HG03342 (cell line): Measurements from ENCODE around the gene SGIP1.
"Not testable (repeated sequence)": the region's sequence is repeated elsewhere in the genome, so short reads cannot be mapped to it uniquely, and the experiment has no call there.

ENCODE experiments used
- ATAC-seq: cut with Tn5 transposase; IDR thresholded peaks from one replicate; pipeline ENCODE4 v1.9.1; 2021; ENCODE audit warnings: mild to moderate bottlenecking, moderate library complexity; ENCODE audit not compliant: unreplicated experiment

SGIP1 gene

DNA sequence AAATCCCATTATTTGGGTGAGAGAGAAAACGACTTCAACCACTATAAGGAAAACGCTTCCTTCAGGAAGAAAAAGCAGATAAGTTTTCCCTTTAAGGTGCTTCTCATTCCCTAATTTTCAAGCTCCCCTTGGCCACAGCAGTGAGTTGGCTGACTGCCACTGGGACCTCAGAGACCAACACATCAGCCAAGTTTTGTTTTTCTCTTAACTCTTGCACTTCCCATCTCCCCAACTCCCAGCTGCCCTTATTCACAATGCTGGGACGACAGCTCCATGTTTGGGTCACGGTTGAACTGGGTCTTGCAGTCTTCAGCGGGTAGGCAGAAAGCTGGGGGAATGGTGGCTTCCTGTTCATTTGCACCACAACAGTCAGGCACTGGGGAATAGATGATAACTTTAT, 18.9 kb downstream of the SGIP1 start:
- no peak for ATAC-seq

DNA sequence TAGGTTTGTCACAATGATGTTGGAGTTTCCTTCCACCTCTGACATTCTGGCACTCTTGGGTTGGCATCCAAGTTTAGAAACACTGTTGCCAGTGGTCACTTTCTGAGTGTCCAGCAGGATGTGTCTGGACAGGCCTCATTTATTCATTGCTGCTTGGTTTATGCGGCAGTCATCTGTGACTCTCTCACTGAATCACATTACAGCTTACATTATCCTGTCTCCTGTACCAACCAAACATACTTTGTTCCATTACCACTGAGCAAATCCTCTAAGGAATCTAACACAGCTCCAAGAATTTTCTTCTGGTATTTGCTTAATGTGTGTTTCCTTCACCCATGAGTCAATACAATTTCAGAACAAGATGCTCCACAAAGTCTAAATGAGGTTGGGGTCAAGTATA, 19.9 kb downstream of the SGIP1 start:
- no peak for ATAC-seq

DNA sequence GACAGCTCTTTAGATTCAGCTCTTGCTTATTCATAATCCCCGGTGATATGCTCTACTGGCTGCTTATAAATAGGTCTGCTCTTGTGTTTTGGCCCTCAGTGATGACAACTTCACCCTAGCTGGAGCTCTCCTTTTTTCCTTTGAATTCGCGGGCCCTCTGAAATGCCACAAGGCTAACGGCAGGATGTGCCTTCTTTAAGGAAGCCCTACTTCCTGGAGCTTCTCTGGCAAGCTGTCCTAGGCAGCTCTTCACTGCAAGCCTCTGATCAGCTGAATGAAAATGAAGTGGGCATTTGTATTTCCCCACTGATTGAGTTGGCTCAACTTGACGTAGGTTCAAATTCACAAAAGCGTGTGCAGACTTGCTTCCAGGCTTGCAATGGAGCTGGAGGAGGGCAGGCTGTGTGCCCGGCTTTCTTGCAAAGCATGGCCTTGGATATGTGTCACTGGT, 22.2 kb downstream of the SGIP1 start:
- ATAC-seq, result no peak

DNA sequence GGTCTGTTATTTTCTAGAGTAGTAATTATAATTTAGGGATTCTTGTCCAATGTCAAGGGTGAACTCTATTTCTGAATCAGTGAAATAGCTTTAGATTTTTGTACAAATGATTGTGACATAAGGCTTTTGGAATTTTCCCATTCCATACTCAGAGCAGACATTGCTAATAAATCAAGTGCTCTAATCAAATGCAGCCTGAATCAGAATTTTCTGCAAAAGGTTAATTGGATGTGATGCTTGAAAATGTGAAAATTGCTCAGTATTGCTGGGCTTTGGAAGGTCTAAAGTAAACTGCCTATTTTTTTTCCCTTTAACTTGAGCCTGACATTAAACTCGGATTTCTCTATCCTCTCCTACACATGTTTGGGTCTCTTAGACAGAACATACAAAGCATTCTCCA, 23.2 kb downstream of the SGIP1 start:
- ATAC-seq, result no peak

DNA sequence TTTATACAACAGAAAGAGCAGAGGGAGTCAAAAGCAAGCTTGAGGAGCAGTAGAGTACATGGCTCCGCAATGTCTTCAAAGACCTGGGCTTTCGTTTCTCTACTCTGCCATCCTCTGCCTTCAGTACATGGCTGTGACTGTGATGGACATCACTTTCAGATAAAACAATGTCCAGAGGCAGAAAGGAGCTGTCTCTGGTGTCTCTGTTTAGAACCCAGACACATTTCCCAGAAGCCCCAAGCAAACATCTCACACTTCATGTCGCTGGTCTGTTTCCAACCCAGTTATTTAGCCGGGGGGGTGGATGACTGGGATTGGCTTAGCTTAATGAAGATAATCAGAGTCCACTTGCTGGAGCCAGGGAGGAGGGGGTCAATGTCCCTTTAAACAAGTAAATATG, 25.6 kb downstream of the SGIP1 start:
- ATAC-seq, result no peak

DNA sequence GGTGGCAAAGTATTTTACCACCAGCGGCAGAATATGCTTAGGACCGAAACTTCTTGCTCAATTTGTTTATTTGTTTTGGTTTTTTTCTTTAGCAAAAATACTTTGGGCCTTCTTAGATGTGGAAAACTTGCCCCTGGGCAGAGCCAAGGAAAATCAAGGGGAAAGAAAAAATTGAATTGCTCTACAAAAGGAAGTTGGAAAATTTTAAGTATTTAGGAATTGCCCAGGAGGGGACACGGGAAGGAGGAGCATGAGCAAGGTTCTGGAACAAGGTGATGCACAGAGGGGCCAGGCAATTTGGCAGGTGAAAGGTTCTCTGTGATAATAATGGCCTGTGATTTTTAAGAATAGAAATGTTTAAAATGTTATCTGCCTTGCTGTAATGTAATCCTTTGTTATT, 28.6 kb downstream of the SGIP1 start:
- ATAC-seq, result no peak

DNA sequence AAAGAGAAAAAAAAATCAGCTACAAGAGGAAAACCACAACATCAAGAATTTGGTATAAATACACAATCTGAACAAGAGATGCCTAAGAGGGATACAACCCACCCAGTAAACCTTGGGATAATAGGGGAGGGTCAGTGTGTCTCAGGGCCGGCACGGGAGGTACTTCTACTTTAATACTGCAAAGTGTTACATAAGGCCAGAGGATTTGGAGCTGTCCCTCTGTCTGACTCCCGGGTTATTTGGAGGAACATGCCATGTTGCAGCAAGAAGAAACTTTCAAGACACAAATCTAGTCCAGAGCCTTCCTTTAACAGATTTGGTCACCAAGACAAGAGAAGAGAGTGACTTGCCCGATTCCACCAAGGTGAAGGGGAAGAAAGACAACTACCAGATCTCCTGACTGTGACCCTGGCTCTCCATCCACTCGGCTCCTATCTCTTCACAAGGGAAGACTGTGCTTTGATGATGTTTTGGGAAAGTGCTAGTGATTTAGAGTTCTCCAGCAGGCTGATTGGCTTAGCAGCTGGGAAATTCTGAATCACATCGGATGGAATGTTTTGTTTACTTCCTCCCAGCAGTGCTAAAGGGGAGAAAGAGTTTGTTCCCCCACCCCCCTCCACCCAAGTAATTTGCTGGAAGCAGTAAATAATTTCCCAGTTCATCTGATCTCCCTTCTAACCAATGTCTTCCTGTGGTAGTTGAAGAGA, 29.3 kb downstream of the SGIP1 start:
- no peak for ATAC-seq

DNA sequence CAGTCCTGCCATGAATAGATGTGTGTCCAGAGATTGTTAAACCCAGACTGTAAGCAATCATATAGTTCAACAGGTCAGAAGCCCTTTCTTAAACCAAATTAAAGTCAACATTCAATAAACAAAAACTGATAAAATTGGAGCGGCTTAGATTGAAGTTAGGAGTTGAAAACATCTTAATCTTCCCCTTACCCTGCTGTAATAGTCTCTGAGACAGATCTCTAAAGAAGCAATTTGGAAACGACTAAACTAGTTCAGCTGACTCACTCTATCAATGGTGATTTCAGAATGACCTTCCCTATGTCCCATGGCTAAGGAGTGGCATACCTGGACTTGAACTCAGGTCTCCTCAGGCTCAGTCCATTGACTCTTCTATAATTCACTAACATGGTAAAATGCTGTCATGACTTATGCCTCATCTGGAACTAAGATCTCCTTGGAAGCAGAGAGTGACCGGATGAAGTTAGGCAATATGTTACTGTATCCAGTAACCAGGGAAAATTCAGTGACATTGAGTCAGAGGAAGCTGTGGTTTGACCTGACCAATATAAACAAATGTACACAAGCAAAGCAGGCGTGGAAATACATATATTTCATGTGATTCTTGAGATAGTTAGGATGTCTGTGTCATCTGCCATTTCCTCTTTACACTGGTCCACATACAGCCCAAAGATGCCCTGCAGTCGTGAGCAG, 30.1 kb downstream of the SGIP1 start:
- ATAC-seq, result no peak

DNA sequence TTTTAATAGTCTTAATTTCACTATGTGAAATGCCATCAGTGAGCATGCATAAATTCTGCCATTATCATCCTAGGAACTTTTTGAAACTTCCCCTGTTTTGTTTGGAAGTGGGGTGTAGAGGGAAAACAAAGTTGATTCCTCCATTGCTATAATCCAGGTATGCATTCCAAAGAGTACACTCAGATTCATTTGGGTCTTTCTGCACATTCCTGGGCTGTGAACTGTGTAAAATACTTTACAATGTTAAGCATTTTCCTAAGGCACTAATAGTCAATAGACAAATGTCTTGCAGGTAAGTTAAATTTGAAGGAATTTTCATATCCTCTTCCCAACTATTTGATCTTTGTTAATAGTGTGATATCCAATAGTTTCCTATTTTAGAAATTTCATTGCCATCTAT, 36.2 kb downstream of the SGIP1 start:
- no peak for ATAC-seq

DNA sequence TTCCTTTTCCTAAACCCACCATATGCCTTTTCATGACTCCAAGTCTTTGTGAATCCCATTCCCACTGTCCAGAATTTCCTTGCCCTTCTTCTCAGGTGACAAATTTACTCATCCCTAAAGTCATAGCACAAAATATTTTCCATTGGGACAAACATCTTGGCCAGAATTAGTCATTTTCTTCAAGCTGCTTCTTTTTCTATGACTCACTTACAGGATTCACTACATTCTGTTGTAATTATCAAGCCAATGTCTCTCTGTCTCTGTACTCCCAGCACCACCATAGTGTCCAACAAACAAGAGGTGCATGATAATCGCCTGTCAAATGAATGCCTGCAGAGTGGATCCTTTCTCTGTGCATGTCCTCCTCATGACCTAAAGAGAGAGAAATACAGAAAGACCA, 37.8 kb downstream of the SGIP1 start:
- no peak for ATAC-seq

DNA sequence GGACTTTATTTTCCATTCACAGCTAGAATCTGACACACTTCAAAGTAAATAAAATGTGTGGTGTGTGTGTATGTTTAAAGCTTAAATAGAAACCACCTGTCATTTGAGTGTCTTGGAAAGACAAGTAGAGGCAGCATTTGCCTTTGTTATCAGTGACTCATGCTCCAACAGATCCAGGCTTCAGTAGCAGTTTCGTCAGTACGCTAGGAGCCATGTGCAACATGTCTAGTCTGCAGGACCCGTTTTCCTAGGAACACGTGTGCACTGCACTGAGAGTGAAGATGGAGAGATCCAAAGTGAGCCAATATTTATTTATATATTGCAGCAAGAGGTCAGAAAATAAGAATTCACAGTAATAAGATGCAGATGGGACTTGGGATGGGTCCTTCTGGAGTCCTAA, 41.8 kb downstream of the SGIP1 start:
- ATAC-seq, result no peak

DNA sequence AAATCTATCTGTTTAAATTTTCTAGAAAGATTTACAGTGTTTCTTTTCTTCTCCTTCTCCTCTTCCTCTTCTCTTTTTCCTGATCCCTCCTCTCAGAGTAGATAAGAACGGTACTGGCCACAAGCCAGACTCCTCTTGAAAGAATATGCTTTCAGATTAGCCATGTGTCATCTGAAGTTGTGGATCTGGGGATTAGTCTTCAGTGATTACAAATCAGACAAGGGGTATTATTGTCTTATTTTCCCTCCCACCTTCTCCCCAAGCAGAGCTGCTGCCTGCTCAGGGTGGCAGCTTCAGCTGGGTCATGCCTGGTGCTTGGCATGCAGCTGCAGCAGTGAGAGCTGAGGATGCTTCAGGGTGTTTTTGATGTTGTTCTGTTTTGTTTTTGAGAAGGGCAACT, 42.7 kb downstream of the SGIP1 start:
- ATAC-seq, result no peak

DNA sequence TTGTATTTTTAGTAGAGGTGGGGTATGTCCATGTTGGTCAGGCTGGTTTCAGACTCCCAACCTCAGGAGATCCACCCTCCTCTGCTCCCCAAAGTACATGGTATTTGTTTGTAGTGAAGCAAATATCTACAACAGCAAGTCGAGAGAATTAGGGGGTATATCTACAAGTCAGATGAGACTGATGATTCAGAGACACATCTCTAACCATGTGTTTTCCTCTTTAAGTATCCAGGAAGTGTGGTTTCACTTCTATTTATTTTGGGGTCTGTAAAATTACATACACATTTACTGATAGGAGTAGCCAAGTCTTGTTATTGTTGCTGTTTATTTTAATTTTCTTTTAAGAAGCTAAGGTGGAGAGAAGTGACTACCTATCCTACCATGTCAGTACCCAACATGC, 44.9 kb downstream of the SGIP1 start:
- no peak for ATAC-seq

DNA sequence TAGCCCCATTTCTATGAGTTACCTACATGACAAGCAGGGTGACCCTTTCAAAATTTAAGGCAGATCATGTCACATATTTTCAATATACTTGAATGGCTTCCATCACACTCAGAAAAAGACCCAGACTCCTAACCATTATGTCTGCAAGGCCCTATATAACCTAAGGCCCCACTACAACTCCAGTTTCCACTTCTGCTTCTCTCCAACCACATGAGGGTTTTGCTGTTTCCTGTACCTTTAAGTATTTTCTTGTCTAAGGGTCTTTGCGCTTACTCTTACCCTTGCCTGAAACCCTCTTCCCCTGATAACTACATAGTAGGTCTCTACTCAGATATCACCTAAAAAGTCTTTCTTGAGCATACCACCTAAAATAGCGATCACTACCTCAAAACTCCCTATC, 46.1 kb downstream of the SGIP1 start:
- no peak for ATAC-seq

DNA sequence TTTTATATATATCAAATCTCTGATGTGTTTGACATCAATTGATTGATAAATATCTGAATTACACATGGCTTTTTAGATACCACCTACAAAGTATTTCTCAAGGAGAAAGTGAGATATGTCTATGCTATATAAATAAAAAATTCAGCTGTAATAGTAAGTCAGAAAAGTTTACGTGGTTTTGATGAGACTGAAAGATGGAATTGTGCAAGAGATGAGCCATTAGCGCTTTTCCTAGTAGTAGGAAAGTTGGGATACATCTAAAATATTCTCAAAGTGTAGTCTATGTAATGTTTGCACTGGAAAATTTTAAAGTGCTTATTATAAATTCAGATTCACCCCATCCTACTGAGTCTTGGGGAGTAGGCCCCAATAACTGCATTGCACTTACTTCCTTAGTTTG, 49.1 kb downstream of the SGIP1 start:
- ATAC-seq, result no peak

DNA sequence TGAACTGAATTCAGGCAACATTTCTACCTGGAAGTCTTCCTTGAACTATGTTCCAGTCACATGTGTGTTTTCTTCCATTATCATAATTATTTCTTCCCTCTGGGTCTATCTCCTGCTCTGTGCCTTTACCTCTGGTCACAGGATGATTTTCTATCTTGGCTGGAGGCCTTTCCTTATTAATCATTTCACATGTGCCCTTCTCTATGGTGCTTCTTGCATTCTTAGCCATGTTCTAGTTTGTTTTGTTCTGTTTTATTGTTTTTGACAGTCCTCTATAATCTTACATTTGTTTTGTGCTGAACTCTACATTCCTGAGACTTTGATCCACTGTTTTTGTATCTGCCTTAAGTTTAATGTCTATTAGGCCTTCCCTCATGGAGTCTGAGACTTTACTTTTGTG, 51.0 kb downstream of the SGIP1 start:
- ATAC-seq, result no peak

DNA sequence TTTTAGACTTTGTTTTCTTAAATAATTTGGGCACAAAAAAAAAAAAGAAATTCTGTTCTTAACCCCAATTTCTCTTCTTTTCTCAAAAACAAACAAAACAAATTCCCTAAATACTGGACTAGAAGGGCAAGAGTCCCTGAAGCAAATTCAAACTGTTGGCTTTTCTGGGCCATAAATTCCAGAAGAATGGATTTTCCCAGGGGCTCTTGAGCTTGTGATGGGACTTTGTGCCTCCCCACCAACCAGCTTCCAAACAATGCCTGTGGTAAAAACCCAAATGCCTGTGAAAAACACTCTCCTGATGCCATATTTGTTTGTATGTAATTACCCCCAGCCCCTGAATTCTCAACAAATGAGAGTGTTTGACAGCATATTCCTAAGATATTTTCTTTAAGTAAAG, 55.4 kb downstream of the SGIP1 start:
- ATAC-seq, result no peak

DNA sequence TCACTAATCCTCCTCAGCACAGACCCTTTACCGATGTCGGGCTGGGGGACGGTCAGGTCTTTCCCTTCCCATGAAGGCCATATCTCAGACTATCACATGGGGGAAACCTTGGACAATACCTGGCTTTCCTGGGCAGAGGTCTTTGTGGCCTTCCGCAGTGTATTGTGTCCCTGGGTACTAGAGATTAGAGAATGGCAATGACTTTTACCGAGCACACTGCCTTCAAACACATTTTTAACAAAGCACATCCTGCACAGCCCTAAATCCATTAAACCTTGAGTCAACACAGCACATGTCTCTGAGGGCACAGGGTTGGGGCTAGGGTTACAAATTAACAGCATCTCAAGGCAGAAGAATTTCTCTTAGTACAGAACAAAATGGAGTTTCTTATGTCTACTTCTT, 58.2 kb downstream of the SGIP1 start:
- ATAC-seq, result not testable (repeated sequence)

DNA sequence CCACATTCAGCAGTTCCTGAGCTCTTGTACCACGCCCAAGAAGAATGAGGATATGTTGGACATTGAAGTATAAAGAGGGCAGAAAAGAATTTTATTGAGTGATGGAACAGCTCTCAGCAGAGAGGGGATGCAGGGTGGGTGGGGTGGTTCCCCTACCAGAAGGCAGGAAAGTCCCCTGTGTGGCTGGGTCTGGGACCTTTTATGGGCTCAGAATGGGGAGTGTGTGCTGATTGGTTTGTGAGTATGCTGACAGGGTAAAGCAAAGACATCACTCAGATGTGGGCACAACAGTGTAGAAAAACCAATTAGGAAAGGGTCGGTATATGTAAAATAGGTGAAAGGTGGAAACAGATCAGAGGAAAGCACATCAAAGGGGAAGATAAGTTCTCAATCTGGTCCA, 62.2 kb downstream of the SGIP1 start:
- ATAC-seq, result no peak

DNA sequence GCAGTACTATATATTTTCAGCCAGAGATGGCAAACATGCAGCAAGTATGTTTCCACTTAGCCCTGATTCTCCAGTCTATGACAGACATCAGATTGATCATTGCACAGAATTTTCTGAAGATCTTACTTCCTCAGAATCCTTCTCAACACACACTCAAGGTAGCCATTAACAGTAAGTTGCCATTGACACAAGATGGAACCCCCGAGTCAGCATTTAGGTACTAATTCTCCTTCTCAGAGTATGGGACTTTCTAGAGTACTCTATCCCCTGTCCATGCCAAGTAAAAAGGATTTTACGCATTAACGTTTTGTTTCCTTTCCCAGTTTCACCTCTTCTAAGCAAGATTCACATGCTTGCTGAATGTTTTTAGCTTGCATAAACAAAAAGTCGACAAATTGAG, 63.5 kb downstream of the SGIP1 start:
- no peak for ATAC-seq

DNA sequence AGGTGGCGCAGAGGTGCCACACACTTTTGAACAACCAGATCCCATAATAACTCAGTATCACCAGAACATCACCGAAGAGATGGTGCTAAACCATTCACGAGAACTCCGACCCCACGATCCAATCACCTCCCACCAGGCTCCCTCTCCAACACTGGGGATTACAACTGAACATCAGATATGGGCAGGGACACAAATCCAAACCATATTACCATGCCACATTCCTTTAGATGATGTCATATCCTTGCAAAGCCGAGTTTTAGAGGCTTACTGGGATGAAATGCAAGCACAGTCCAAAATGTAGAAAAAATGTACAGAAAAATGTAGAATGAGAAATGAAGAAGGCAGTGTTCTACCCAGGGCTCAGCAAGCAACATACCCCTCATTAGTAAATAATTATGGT, 64.7 kb downstream of the SGIP1 start:
- no peak for ATAC-seq

DNA sequence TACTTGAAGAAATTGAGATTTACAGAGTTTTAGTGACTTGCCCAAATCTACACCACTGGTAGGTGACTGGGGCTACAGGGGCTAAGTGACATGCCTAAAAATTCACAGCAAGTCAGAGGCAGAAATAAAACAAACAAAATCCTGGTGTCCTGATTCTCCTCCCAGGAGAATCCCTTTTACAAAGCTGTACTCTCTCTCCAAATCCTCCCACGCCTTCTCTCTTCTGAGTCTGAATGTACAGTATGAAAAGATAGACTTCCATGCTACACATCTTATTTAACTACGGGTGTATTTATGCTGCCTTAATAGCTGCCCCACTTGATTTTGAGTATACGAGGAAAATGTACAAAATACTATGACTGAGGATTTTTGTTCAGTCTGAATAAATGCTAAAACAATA, 65.4 kb downstream of the SGIP1 start:
- ATAC-seq, result no peak
